Measurements from ENCODE around the gene FCMR.

DNA sequence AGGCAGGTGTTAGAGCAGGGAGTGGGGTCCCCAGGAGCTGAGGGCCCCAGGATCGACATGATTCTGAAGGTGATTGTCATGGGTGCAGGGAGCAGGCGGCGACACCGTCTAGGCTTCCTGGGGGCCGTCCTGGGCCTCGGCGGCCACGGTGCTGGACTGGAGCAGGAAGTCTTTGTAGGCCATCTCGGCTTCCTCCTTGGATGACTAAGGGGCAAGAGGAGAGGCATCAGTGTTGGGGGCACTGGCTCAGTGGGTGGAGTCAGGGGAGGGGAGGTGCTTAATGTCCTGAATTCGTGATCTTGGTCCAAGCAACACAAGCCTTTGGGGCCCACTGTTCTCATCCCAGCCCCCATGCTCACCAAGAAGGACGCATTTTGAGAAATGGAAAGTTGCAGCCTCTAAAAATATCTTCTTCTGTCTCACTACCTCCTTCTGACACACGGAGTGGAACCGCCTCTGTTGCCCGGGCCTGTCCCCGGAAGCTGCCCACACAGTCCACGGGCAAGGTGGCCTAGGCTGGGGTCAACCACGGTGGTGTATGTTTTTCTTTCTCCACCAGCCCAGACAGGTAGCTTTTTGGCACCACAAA, 8.6 kb upstream of the FCMR start:
- TF ChIP-seq, protein P1, sequence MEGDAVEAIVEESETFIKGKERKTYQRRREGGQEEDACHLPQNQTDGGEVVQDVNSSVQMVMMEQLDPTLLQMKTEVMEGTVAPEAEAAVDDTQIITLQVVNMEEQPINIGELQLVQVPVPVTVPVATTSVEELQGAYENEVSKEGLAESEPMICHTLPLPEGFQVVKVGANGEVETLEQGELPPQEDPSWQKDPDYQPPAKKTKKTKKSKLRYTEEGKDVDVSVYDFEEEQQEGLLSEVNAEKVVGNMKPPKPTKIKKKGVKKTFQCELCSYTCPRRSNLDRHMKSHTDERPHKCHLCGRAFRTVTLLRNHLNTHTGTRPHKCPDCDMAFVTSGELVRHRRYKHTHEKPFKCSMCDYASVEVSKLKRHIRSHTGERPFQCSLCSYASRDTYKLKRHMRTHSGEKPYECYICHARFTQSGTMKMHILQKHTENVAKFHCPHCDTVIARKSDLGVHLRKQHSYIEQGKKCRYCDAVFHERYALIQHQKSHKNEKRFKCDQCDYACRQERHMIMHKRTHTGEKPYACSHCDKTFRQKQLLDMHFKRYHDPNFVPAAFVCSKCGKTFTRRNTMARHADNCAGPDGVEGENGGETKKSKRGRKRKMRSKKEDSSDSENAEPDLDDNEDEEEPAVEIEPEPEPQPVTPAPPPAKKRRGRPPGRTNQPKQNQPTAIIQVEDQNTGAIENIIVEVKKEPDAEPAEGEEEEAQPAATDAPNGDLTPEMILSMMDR (IDR thresholded peaks at IDR 0.05): no peak
- no peak for TF ChIP-seq POLR2A (IDR thresholded peaks at IDR 0.05)
